Vagina (tissue), 2 donors: ENCODE data around the gene ADRB2.

ENCODE experiments used
- POLR2A ChIP-seq, 2 donors: fragments of 450-650 bp; IDR thresholded peaks; one replicate each; pipeline ENCODE4 v1.6.1; 2017; ENCODE audit warnings: antibody characterized with exemption in 2 of 2, mild to moderate bottlenecking in 2 of 2, moderate library complexity in 2 of 2
- POLR2AphosphoS5 ChIP-seq, 2 donors: sonication (generic); formaldehyde crosslinking; IDR thresholded peaks; one replicate each; pipeline ENCODE4 v1.9.0; 2017; ENCODE audit warnings: antibody characterized with exemption in 2 of 2, mild to moderate bottlenecking in 2 of 2, low read depth in 1 of 2; ENCODE audit not compliant: insufficient read depth in 1 of 2
- TF ChIP-seq, protein P1 (sequence below), 3 experiments: fragments of 450-650 bp in 2 of 3; fragments of 200-600 bp in 1 of 3; sonication (generic) in 1 of 3; IDR thresholded peaks; one replicate each; pipeline ENCODE4 v1.5.1; 2017 to 2019; ENCODE audit warnings: antibody characterized with exemption in 3 of 3, mild to moderate bottlenecking in 2 of 3, moderate library complexity in 2 of 3

DNA sequence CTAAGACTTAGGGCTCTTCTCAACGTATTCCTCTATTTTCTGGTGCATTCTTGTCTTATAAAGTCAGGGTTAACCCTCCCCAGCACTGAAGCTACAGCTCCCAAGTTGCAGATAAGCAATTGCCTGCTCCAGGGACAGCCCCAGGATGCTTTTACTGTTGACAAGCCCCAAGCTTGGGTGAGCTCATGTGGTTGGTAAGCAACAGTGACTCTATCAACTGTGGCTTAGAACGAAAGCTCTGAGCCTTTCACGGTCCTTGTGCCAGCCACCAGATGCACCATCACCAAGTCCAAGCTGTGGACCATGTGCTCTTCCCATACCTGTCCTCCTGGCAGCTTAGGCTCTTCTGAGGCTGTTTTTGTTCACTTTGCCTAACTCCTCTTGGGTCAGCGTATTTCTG is 13.5 kb downstream of the ADRB2 start:
- TF ChIP-seq POLR2AphosphoS5 (IDR thresholded peaks at IDR 0.05; ENCODE audit: insufficient read depth in 1 of 2, low read depth in 1 of 2) (no peak), POLR2A (IDR thresholded peaks at IDR 0.05) (no peak)
- TF ChIP-seq, protein P1, sequence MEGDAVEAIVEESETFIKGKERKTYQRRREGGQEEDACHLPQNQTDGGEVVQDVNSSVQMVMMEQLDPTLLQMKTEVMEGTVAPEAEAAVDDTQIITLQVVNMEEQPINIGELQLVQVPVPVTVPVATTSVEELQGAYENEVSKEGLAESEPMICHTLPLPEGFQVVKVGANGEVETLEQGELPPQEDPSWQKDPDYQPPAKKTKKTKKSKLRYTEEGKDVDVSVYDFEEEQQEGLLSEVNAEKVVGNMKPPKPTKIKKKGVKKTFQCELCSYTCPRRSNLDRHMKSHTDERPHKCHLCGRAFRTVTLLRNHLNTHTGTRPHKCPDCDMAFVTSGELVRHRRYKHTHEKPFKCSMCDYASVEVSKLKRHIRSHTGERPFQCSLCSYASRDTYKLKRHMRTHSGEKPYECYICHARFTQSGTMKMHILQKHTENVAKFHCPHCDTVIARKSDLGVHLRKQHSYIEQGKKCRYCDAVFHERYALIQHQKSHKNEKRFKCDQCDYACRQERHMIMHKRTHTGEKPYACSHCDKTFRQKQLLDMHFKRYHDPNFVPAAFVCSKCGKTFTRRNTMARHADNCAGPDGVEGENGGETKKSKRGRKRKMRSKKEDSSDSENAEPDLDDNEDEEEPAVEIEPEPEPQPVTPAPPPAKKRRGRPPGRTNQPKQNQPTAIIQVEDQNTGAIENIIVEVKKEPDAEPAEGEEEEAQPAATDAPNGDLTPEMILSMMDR (IDR thresholded peaks at IDR 0.05): no peak
